Measurements from ENCODE around the gene APLF.
"Not testable (repeated sequence)": the region's sequence is repeated elsewhere in the genome, so short reads cannot be mapped to it uniquely, and the experiment has no call there.

The APLF gene

DNA sequence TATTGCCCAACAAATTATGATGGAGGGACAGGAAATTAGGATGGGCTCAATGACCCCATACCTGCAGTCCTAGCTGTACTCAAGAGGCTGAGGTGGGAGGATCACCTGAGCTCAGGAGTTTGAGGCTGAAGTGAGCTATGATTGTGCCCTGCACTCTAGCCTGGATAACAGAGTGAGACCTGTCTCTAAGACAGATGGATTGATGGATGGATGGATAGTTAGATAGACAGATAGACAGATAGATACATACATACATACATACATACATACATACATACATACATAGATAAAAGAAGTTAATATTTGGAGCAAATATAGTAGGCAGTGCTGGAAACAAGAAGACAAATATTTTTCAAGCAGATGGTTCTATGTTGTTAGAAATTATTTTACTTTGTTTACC lies 97.9 kb downstream of the APLF start:
- H4K20me1 ChIP-seq = no peaks in the 10 kb centered on the region
- no peak overlapping the region for H3K4me3 ChIP-seq
- no peak for TF ChIP-seq Cebpa-rat (IDR thresholded peaks at IDR 0.05)
- no peaks in the 10 kb centered on the region for H3K36me3 ChIP-seq
- H3K9ac ChIP-seq = no peak overlapping the region
- no peak overlapping the region for H3K27ac ChIP-seq
- no peaks in the 10 kb centered on the region for H3K9me3 ChIP-seq (replicated peaks in 1 of 11)
- H3K4me1 ChIP-seq = no peaks in the 10 kb centered on the region
- H3K27me3 ChIP-seq = no peaks in the 10 kb centered on the region
- H3K4me2 ChIP-seq = no peak overlapping the region

DNA sequence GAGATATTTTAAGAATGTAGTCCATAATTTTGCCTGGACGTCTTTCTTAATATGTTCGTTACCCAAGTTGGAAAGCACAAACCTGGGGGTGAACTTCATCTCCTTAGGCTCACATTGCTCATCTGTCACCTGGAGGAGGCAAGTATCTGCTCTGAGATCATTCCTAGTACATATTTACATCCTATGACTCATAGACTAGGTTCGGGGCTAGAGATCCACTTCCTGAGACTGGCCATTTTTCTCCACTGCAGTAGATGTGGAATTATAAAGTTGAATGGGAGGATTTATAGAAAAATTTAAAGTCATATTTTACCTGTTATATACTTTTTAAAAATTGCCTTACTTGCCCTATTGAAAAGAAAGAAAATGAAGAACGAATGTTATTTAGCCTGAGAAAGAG lies 98.5 kb downstream of the APLF start:
- no peaks in the 10 kb centered on the region for H3K27me3 ChIP-seq
- no peak for TF ChIP-seq Cebpa-rat (IDR thresholded peaks at IDR 0.05)
- no peak overlapping the region for H3K4me2 ChIP-seq
- H3K36me3 ChIP-seq = no peaks in the 10 kb centered on the region
- H3K9me3 ChIP-seq (replicated peaks in 1 of 11) = no peaks in the 10 kb centered on the region
- no peak overlapping the region for H3K4me3 ChIP-seq
- H3K9ac ChIP-seq = no peak overlapping the region
- no peak overlapping the region for H3K27ac ChIP-seq
- H4K20me1 ChIP-seq = no peaks in the 10 kb centered on the region
- no peaks in the 10 kb centered on the region for H3K4me1 ChIP-seq

DNA sequence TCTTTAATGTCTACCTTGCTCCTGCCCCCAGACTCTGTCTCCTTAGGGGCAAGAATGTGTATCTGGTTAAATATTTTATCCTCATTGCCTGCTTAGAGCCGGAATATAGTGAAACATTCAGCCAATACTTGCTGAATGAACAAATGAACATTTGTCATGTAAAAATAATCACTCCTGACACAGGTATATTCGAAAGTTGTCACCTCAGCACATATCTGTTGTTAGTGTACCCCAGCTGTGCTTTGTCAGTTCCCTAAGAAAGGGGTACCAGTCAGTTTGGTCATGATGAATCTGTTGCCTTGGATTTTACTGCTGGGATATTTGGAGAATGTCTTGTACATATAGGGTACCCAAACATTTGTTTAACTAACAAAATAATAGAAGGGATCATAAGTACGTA lies 99.0 kb downstream of the APLF start:
- no peaks in the 10 kb centered on the region for H3K9me3 ChIP-seq (replicated peaks in 1 of 11)
- H4K20me1 ChIP-seq = no peaks in the 10 kb centered on the region
- no peak overlapping the region for H3K27ac ChIP-seq
- no peak overlapping the region for H3K9ac ChIP-seq
- H3K4me3 ChIP-seq = no peak overlapping the region
- H3K4me2 ChIP-seq = no peak overlapping the region
- no peak for TF ChIP-seq Cebpa-rat (IDR thresholded peaks at IDR 0.05)
- H3K4me1 ChIP-seq = no peaks in the 10 kb centered on the region
- H3K36me3 ChIP-seq = no peaks in the 10 kb centered on the region
- no peaks in the 10 kb centered on the region for H3K27me3 ChIP-seq

DNA sequence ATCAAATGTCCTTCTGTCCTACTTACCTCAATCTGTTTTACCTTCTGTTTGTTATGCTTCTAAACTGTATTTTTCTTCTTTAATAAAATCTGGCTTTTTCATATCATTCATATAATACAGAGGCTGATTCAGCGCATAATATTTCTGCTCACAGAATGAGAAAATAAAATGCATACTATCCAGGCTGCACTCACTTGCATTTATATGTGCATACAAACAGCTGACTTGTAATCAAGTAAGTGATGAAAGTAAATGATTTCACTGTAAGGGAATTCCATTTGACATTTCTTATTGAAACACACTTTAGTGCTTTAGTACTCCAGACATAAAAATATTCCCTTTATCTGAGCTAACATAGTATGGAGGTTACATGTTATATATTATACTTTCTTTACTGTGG lies 100.7 kb downstream of the APLF start:
- Histone ChIP-seq H3K27ac (no peak overlapping the region), H3K9me3 (replicated peaks in 1 of 11) (no peaks in the 10 kb centered on the region; a peak in 1 of 22 replicates), H3K4me3 (no peak overlapping the region), H4K20me1 (no peaks in the 10 kb centered on the region), H3K4me2 (no peak overlapping the region), H3K36me3 (no peaks in the 10 kb centered on the region; a peak in 1 of 22 replicates), H3K4me1 (no peaks in the 10 kb centered on the region), H3K27me3 (no peaks in the 10 kb centered on the region), H3K9ac (no peak overlapping the region)
- TF ChIP-seq Cebpa-rat (IDR thresholded peaks at IDR 0.05) = no peak

DNA sequence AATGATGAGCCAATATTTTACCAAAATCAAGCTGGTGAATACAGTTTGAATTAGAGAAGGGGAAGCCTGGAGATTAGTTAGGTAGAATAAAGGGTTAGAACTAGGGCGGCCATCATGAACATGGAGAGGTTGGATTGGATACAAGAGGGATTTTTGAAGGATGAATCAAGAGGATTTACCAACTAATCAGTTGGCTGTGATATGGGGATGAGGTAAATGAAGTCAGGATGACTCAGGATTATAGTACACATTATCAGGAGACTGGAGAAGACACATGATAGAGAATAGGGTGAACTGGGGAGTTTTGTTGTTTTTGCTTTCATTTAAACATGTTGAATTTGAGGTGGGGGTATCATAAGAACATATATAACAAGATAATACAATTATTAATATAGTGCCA lies 102.2 kb downstream of the APLF start:
- H3K9me3 ChIP-seq (replicated peaks in 1 of 11) = no peaks in the 10 kb centered on the region; a peak in 1 of 22 replicates
- H3K9ac ChIP-seq = no peak overlapping the region
- no peak overlapping the region for H3K4me2 ChIP-seq
- no peaks in the 10 kb centered on the region for H3K4me1 ChIP-seq
- H3K36me3 ChIP-seq = no peaks in the 10 kb centered on the region; a peak in 1 of 22 replicates
- no peak overlapping the region for H3K27ac ChIP-seq
- H4K20me1 ChIP-seq = no peaks in the 10 kb centered on the region
- H3K4me3 ChIP-seq = no peak overlapping the region
- no peak for TF ChIP-seq Cebpa-rat (IDR thresholded peaks at IDR 0.05)
- H3K27me3 ChIP-seq = no peaks in the 10 kb centered on the region

DNA sequence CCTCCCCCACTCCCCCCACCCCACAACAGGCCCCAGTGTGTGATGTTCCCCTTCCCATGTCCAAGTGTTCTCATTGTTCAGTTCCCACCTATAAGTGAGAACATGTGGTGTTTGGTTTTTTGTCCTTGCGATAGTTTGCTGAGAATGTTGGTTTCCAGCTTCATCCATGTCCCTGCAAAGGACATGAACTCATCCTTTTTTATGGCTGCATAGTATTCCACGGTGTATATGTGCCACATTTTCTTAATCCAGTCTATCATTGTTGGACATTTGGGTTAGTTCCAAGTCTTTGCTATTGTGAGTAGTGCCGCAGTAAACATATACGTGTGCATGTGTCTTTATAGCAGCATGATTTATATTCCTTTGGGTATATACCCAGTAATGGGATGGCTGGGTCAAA lies 103.0 kb downstream of the APLF start:
- H3K4me1 ChIP-seq; H3K27ac ChIP-seq; H3K9me3 ChIP-seq (replicated peaks in 1 of 11); H3K9ac ChIP-seq; H3K4me3 ChIP-seq; H4K20me1 ChIP-seq; H3K4me2 ChIP-seq; H3K36me3 ChIP-seq; H3K27me3 ChIP-seq: not testable (repeated sequence)

DNA sequence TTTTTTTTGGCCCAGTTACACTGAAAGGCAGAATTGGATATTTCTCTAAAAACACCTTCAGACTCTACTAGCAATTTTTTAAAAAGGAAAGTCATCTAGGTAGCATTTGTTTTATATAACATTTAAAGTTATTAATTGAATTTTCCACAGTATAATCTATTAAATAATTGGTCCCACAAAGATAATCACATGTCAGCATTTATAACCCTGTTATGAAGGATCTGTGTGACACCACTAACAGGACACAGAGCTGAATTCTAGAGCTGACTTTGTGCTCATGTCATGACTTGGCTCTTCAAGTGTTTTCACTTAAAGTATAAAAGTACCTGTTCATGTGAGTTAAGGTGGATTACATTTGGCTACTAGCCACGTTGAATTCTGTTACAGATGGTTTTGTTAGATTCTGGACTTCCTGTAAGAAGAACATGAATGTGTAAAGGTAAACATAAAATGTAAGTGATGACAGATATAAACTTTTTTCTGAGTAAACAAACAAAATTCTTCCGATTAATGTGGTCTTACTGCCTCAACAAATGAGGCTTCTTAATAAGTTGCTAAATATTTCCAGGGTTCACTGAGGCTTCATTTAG lies 106.9 kb downstream of the APLF start:
- peaks cover 0 to 2% (median under 1%) of the 10 kb centered on the region in 11 experiments; a peak in 3 of 22 replicates for H3K9me3 ChIP-seq (replicated peaks in 1 of 11)
- H3K4me1 ChIP-seq = peaks cover 0 to 6% (median 0%) of the 10 kb centered on the region in 10 experiments; a peak in 2 of 20 replicates
- H3K27ac ChIP-seq = no peak overlapping the region
- no peaks in the 10 kb centered on the region for H4K20me1 ChIP-seq
- H3K4me2 ChIP-seq = no peak overlapping the region
- TF ChIP-seq Cebpa-rat (IDR thresholded peaks at IDR 0.05) = no peak
- H3K9ac ChIP-seq = no peak overlapping the region
- H3K4me3 ChIP-seq = no peak overlapping the region
- H3K27me3 ChIP-seq = no peaks in the 10 kb centered on the region
- H3K36me3 ChIP-seq = peaks cover 0 to 2% (median 0%) of the 10 kb centered on the region in 11 experiments; a peak in 4 of 22 replicates

DNA sequence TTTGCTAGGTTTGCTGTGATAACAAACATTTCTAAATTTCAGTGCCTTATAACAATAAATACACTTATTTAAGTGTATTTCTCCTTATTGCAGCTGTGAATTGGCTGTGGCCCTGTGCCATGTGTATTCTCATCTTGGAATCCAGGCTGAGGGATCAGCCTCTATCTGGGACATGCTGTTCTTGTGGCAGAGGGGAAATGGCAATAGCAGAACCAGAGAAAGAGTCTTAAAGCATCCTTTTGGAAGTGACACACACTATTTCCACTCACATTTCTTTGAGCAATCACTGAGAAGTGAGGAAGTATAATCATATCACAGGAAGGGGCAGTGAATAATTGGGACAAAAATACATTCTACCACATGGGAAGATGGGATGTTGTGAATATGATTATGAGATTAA lies 109.8 kb downstream of the APLF start:
- H3K4me3 ChIP-seq = no peak overlapping the region
- H3K9ac ChIP-seq = no peak overlapping the region
- H4K20me1 ChIP-seq = no peaks in the 10 kb centered on the region
- H3K36me3 ChIP-seq = peaks cover 0 to 7% (median 3%) of the 10 kb centered on the region in 11 experiments; a peak in 4 of 22 replicates
- no peak for TF ChIP-seq Cebpa-rat (IDR thresholded peaks at IDR 0.05)
- no peak overlapping the region for H3K27ac ChIP-seq
- H3K4me1 ChIP-seq = peaks cover 0 to 6% (median 0%) of the 10 kb centered on the region in 10 experiments; a peak in 2 of 20 replicates
- no peak overlapping the region for H3K4me2 ChIP-seq
- peaks cover 0 to 6% (median 4%) of the 10 kb centered on the region in 11 experiments; a peak in 2 of 22 replicates for H3K9me3 ChIP-seq (replicated peaks in 1 of 11)
- no peaks in the 10 kb centered on the region for H3K27me3 ChIP-seq

DNA sequence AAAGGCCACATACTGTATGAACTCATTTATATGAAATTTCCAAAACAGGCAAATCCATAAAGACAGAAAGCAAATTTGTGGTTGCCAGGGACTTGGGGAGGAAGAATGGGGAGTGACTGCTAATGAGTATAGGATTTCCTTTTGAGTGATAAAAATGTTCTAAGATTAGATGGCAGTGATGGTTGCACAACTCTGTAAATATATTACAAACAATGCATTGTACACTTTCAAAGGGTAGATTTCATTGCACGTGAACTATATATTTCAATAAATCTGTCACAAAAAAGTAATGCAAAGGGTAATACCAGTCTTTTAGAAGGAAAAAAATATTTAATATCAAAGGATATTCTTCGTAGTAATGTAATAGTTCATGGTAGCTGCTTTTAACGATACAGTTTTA lies 112.3 kb downstream of the APLF start:
- Histone ChIP-seq H3K4me3 (no peak overlapping the region), H3K27me3 (no peaks in the 10 kb centered on the region), H3K36me3 (peaks cover 0 to 7% (median 3%) of the 10 kb centered on the region in 11 experiments; a peak in 3 of 22 replicates), H3K27ac (no peak overlapping the region), H3K4me1 (peaks cover 0 to 6% (median 0%) of the 10 kb centered on the region in 10 experiments; a peak in 2 of 20 replicates), H4K20me1 (no peaks in the 10 kb centered on the region), H3K9me3 (replicated peaks in 1 of 11) (peaks cover 0 to 6% (median 4%) of the 10 kb centered on the region in 11 experiments; a peak in 2 of 22 replicates), H3K9ac (no peak overlapping the region), H3K4me2 (no peak overlapping the region)
- no peak for TF ChIP-seq Cebpa-rat (IDR thresholded peaks at IDR 0.05)

DNA sequence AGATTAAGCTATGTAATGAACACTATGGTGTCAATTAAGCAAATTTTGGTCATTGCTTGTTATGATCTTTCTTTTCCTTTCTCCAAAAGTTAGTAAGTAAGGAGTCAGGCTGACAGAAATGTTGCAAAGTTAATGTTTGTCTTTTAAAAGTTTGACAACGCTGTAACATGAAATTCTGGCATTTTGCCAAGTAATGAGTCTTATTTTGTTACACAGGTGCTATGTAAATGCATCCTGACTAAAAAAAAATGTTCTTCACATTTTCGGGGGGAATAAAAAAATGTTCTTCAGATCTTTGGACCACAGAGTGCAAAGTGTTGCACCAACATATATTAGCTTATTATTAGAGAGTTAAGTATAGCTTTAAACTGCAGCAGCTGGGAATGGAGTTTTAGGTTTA lies 121.2 kb downstream of the APLF start:
- H3K27me3 ChIP-seq = no peaks in the 10 kb centered on the region
- no peak overlapping the region for H3K4me3 ChIP-seq
- no peak overlapping the region for H3K9ac ChIP-seq
- H3K9me3 ChIP-seq (replicated peaks in 1 of 11) = peaks cover 0 to 4% (median 0%) of the 10 kb centered on the region in 11 experiments; a peak in 1 of 22 replicates
- H3K4me2 ChIP-seq = no peak overlapping the region
- H4K20me1 ChIP-seq = no peaks in the 10 kb centered on the region
- TF ChIP-seq Cebpa-rat (IDR thresholded peaks at IDR 0.05) = no peak
- no peak overlapping the region for H3K27ac ChIP-seq
- H3K4me1 ChIP-seq = peaks cover 0 to 21% (median 1%) of the 10 kb centered on the region in 10 experiments; a peak in 12 of 20 replicates
- peaks cover 0 to 3% (median 0%) of the 10 kb centered on the region in 11 experiments; a peak in 1 of 22 replicates for H3K36me3 ChIP-seq

All from BLaER1 treated with 17β-estradiol and CSF1 and Interleukin-3, amounts not matched to agents 10 nM and 100 nM (cell line).